ENCODE results near the gene PPM1D. TPM values are rescaled to one million over a fixed set of nuclear protein-coding genes. Genes with fewer than 3 reads are reported as not detected.
"Not testable (repeated sequence)": the region's sequence is repeated elsewhere in the genome, so short reads cannot be mapped to it uniquely, and the experiment has no call there.

PPM1D gene
- total RNA-seq, 1 experiment from 2014 or later: 16.3 TPM

DNA sequence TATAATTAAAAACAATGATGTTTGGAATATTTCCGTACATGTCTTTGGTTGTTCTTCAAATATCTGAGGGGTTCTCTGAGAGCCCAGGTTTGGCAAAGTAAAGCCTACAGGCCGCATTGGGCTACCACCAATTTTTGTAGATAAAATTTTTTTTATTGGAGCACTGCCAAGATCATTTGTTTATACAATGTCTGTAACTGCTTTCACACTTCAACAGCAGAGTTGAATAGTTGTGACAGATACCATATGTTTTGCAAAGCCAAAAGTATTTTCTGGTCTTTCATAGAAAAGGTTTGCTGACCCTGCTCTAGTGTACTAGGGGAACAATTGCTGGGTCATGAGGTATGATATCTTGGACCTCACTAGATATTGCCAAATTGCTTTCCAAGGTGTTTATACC lies 10.5 kb downstream of the PPM1D start:
- in situ Hi-C loops (cut with HindIII; ENCODE audit: low pct_unique_long_range_greater_than_20kb, low sequenced_read_pairs): no loop called here
- DNase-seq (ENCODE audit: low read depth, low spot score): no peak

DNA sequence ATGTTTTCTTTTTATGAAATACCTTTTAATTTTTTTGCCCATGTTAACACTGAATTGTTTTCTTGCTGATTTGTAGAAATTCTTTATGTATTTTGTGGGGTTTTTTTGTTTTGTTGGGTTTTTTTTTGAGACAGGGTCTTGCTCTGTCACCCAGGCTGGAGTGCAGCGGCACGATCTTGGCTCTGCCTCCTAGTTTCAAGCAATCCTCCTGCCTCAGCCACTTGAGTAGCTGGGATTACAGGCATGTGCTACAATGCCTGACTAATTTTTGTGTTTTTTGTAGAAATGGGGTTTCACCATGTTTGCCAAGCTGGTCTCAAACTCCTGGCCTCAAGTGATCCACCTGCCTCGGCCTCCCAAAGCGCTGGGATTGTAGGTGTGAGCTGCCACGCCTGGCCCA lies 11.3 kb downstream of the PPM1D start:
- DNase-seq (ENCODE audit: low read depth, low spot score); in situ Hi-C loops (cut with HindIII; ENCODE audit: low pct_unique_long_range_greater_than_20kb, low sequenced_read_pairs): not testable (repeated sequence)

DNA sequence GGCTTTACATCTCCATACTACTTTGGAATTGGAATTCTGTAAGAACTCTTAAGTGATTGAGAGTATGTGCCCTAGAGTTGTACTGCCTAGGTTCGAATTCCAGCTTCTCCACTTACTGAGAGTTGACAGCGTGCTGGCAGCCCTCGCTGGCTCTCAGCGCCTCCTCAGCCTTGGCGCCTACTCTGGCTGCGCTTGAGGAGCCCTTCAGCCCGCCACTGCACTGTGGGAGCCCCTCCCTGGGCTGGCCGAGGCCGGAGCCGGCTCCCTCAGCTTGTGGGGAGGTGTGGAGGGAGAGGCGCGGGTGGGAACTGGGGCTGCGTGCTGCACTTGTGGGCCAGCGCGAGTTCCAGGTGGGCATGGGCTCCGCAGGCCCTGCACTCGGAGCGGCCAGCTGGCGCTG lies 13.3 kb downstream of the PPM1D start:
- DNase-seq (ENCODE audit: low read depth, low spot score): no peak
- in situ Hi-C loops (cut with HindIII; ENCODE audit: low pct_unique_long_range_greater_than_20kb, low sequenced_read_pairs): no loop called here

DNA sequence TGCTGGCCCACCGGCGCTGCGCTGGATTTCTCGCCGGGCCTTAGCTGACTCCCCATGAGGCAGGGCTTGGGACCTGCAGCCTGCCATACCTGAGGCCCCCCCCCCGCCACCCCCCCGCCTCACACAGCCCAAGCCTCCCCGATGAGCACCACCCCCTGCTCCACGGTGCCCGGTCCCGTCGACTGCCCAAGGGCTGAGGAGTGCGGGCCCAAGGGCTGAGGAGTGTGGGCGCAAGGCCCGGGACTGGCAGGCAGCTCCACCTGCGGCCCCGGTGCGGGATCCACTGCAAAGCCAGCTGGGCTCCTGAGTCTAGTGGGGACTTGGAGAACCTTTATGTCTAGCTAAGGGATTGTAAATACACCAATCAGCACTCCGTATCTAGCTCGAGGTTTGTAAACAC lies 13.8 kb downstream of the PPM1D start:
- DNase-seq (ENCODE audit: low read depth, low spot score); in situ Hi-C loops (cut with HindIII; ENCODE audit: low pct_unique_long_range_greater_than_20kb, low sequenced_read_pairs): not testable (repeated sequence)

DNA sequence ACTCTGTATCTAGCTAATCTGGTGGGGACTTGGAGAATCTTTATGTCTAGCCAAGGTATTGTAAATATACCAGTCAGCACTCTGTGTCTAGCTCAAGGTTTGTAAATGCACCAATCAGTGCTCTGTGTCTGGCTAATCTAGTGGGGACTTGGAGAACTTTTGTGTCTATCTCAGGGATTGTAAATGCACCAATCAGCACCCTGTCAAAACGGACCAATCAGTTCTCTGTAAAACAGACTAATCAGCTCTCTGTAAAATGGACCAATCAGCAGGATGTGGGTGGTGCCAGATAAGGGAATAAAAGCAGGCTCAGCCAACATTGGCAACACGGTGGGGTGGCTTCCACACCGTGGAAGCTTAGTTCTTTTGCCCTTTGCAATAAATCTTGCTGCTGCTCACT lies 14.3 kb downstream of the PPM1D start:
- DNase-seq (ENCODE audit: low read depth, low spot score); in situ Hi-C loops (cut with HindIII; ENCODE audit: low pct_unique_long_range_greater_than_20kb, low sequenced_read_pairs): not testable (repeated sequence)

DNA sequence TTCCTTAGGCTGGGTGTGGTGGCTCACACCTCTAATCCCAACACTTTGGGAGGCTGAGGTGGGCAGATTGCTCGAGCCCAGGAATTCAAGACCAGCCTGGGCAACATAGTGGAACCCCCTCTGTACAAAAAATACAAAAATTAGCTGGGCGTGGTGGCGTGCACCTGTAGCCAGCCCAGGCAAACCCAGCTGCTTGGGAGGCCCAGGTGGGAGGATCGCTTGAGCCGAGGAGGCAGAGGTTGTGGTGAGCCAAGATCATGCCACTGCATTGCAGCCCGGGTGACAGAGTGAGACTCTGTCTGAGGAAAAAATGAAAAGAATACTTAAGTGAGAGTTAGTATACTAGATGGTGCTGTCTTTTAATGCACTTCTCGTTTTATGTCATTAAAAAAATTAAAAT lies 15.1 kb downstream of the PPM1D start:
- no peak for DNase-seq (ENCODE audit: low read depth, low spot score)
- in situ Hi-C loops (cut with HindIII; ENCODE audit: low pct_unique_long_range_greater_than_20kb, low sequenced_read_pairs): no loop called here

DNA sequence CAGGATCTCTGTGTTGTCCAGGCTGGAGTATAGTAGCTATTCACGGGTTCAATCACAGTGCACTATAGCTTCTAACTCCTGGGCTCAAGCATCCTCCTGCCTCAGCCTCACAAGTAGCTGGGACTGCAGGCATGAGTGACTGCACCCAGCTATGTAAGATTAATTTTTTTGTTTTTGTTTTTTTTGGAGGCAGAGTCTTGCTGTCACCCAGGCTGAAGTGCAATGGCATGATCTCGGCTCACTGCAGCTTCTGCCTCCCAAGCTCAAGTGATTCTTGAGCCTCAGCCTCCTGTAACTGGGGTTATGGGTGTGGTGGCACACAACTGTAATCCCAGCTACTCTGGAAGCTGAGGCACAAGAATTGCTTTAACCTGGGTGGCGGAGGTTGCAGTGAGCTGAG lies 15.8 kb downstream of the PPM1D start:
- in situ Hi-C loops (cut with HindIII; ENCODE audit: low pct_unique_long_range_greater_than_20kb, low sequenced_read_pairs): no loop called here
- DNase-seq (ENCODE audit: low read depth, low spot score): no peak

DNA sequence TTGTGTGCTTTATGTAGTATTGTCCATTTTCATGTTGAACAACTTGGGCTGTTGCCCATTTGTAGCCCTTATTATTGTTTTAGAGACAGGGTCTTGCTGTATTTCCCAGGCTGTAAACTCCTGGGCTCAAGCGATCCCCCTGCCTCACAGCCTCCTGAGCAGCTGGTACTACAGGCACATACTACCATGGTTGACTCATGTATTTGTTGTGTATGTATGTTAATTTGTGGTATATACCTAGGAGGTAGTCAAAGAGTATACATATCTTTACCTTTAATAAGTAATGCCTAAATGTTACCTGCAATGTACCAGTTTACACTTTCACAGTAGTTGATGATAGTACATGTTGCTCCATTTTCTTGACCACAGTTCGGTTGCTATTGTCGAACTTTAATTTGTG lies 18.1 kb downstream of the PPM1D start:
- in situ Hi-C loops (cut with HindIII; ENCODE audit: low pct_unique_long_range_greater_than_20kb, low sequenced_read_pairs): no loop called here
- no peak for DNase-seq (ENCODE audit: low read depth, low spot score)

DNA sequence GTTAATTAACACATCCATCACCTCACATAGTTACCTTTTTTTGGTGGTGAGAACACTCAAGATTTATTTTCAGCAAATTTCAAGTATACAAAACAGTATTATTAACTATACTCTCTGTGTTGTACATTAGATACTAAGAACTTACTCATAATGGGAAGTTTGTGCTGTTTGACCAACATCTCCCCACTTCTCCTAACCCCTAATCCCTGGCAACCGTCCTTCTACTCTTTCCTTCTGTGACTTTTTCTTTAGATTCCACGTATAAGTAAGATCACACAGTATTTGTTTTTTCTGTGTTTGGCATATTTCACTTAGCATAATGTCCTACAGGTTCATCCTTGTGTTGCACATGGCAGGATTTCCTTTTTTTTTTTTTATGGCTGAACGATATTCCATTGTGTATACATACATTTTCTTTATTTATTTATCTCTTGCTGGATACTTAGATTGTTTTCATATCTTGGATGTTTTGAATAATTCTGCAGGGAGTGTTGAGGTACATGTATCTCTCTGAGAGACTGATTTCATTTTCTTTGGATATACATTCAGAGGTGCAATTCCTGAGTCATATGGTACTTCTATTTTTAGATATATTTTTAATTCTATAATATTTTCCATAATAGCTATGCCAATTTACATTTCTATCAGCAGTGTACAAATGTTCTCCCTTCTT lies 19.0 kb downstream of the PPM1D start:
- DNase-seq (ENCODE audit: low read depth, low spot score): no peak
- in situ Hi-C loops (cut with HindIII; ENCODE audit: low pct_unique_long_range_greater_than_20kb, low sequenced_read_pairs): no loop called here

DNA sequence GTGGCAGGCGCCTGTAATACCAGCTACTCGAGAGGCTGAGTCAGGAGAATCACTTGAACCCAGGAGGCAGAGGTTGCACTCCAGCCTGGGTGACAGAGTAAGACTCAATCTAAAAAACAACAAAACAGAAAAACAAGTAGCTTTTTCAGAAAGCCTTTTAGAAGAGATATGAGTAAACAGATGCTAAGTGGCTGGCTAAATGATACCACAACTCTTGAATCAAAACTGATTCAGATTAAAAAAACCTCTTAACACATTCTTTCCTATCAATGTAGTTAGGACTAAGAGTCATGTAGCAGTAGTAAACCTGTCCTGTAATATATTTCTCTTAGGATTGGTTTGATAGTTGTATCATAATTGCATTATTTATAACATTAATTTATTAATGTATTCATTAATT lies 23.0 kb downstream of the PPM1D start:
- in situ Hi-C loops (cut with HindIII; ENCODE audit: low pct_unique_long_range_greater_than_20kb, low sequenced_read_pairs): no loop called here
- no peak for DNase-seq (ENCODE audit: low read depth, low spot score)

DNA sequence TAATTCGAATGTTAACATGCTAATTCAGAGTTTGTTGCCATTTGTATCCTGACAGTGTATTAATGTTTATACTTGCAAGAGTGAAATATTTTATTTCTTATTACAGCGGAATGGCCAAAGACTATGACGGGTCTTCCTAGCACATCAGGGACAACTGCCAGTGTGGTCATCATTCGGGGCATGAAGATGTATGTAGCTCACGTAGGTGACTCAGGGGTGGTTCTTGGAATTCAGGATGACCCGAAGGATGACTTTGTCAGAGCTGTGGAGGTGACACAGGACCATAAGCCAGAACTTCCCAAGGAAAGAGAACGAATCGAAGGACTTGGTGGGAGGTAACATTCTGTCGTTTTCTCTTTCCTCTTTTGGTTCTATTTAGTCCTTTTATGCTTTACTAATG lies 23.4 kb downstream of the PPM1D start:
- in situ Hi-C loops (cut with HindIII; ENCODE audit: low pct_unique_long_range_greater_than_20kb, low sequenced_read_pairs): no loop called here
- DNase-seq (ENCODE audit: low read depth, low spot score): no peak

DNA sequence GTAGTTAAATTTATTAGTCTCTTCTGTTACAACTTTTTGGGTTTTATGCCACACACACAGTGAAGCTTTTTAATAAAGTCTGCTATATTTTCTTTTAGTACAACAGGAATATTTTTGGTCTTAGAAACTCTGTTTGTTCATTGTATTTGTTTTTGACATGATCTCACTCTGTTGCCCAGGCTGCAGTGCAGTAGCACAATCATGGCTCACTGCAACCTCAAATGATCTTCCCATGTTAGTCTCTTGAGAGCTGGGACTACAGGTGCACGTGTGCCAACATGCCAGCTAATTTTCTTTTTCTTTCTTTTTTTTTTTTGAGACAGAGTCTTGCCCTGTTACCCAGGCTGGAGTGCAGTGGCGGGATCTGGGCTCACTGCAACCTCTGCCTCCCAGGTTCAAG lies 27.1 kb downstream of the PPM1D start:
- in situ Hi-C loops (cut with HindIII; ENCODE audit: low pct_unique_long_range_greater_than_20kb, low sequenced_read_pairs): no loop called here
- DNase-seq (ENCODE audit: low read depth, low spot score): no peak

DNA sequence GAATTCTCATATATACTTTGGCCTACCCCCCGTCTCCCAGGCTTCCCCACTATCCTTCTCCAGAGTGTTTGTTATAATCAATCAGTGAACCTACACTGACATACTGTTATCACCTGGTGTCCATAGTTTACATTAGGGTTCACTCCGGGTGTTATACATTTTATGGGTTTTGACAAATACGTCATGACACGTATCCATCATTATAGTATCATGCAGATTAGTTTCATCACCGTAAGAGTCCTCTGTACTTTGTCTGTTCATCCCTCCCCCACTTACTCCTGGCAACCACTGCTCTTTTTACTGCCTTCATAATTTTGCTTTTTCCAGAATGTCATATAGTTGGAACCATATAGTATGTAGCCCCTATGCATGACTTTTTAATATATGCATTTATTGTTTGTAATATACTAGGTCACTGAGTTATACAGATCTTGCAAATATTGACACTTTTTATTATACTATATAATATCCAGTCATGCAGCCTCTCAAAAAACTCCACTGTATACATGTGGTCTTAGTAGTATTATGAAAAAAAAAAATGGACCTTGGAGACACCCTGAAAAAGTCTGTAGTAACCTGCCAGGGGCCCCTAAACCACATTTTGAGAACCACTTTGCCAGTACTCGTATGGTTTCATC lies 28.4 kb downstream of the PPM1D start:
- in situ Hi-C loops (cut with HindIII; ENCODE audit: low pct_unique_long_range_greater_than_20kb, low sequenced_read_pairs): no loop called here
- no peak for DNase-seq (ENCODE audit: low read depth, low spot score)

DNA sequence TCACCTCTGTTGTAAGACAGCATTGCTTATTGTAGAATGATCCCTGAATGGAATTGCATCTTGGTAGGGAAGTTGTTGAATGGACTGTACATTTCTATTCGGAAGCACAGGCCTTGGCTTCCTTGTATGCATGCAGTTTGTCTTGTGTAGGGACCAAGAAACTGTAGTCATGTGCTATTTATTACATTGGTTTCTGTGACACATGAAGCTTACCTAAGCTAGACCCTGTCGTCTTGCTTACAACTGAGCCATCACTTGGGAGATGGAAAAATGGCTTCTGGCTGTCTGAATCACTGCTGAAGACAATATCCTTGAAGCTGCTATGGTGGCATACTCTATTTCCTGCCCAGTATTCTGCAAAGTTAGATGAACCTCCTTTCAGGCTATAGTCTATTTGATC lies 29.1 kb downstream of the PPM1D start:
- in situ Hi-C loops (cut with HindIII; ENCODE audit: low pct_unique_long_range_greater_than_20kb, low sequenced_read_pairs): no loop called here
- no peak for DNase-seq (ENCODE audit: low read depth, low spot score)

DNA sequence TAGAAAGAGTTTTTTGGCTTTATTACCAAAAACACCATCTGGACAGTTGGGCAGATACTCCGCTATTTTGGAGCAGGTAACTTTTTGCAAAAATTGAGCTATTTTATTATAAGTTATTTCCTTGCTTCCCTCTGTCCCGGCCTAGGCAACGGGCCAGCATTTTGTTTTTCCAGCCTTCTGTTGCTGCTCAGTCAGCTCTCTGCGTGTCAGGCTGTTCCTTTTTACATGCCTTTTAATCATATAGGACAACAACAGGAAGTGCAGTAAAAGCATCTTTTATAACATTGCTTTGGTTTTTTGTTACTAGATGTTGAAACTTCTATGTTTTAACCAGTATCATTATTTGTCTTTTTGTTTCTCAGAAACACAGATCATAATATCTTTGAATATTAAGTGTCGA lies 30.4 kb downstream of the PPM1D start:
- in situ Hi-C loops (cut with HindIII; ENCODE audit: low pct_unique_long_range_greater_than_20kb, low sequenced_read_pairs): no loop called here

DNA sequence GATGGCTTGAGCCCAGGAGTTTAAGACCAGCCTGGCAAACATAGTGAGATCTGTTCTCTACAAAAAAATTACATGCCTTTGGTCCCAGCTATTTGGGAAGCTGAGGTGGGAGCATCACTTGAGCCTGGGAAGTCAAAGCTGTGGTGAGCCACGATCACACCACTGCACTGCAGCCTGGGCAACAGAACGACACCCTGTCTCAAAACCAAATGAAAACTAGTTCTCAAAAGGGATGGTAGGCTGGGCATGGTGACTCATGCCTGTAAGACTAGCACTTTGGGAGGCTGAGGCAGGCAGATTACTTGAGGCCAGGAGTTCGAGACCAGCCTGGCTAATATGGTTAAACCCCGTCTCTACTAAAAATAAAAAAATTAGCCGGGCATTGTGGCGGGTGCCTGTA lies 31.1 kb downstream of the PPM1D start:
- DNase-seq (ENCODE audit: low read depth, low spot score): no peak
- in situ Hi-C loops (cut with HindIII; ENCODE audit: low pct_unique_long_range_greater_than_20kb, low sequenced_read_pairs): no loop called here

More for the DNA sequence above, 30.4 kb downstream of the PPM1D start:
- DNase-seq (ENCODE audit: low read depth, low spot score): no peak

DNA sequence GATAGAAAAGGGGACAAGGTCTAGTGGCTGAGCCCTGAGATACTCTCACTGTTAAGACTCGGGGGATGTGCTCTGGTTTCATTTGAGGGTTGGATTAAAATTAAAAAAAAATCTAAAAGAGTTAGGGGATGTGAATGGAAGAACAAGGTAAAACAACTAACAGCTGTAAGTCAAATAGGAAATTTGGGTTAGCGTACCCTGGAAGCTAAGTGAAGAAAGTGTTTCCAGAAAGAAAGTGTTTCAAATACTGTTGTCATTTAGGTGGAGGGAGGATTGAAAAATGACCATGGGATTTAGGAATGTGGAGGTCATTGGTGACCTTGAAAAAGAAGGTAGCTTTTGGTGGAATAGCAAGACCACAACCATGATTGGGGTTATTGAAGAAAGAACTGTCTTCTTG lies 37.7 kb downstream of the PPM1D start:
- DNase-seq (ENCODE audit: low read depth, low spot score): no peak
- in situ Hi-C loops (cut with HindIII; ENCODE audit: low pct_unique_long_range_greater_than_20kb, low sequenced_read_pairs): no loop called here

DNA sequence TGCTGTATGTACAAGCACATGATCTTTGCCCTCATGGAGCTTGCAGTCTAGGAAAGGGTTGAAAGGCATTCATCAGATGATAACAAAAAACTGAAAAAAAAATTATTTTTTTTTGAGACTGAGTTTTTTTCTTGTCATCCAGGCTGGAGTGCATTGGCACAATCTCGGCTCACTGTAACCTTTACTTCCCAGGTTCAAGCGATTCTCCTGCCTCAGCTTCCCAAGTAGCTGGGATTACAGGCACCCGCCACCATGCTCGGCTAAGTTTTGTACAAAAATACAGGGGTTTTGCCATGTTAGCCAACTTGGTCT lies 39.0 kb downstream of the PPM1D start:
- DNase-seq (ENCODE audit: low read depth, low spot score): no peak
- in situ Hi-C loops (cut with HindIII; ENCODE audit: low pct_unique_long_range_greater_than_20kb, low sequenced_read_pairs): no loop called here

DNA sequence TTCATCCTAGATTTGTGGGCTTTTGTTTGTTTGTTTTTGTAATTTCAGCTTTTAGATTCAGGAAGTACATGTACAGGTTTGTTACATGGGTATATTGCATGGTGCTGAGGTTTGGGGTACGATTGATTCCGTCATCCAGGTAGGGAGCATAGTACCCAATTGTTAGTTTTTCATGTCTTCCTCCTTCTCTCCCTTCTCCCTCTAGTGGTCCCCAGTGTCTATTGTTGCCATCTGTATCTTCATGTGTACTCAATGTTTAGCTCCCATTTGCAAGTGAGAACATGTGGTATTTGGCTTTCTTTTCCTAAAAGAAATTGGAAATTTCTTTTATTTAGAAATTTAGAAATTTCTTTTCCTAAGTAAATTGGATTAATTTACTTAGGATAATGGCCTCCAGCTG lies 40.5 kb downstream of the PPM1D start:
- peak; percentile 69 for DNase-seq (ENCODE audit: low read depth, low spot score)
- in situ Hi-C loops (cut with HindIII; ENCODE audit: low pct_unique_long_range_greater_than_20kb, low sequenced_read_pairs): no loop called here

DNA sequence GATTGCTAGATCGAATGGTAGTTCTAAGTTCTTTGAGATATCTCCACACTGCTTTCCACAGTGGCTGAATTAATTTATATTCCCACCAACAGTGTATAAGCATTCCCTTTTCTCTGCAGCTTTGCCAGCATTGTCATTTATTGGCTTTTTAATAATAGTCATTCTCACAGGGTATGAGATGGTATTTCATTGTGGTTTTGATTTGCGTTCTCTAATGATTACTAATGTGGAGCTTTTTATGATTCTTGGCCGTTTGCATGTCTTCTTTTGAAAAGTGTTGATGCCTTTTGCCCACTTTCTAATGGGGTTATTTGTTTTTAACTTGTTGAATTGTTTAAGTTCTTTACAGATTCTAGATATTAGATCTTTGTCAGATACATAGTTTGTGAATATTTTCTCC lies 41.1 kb downstream of the PPM1D start:
- no peak for DNase-seq (ENCODE audit: low read depth, low spot score)
- in situ Hi-C loops (cut with HindIII; ENCODE audit: low pct_unique_long_range_greater_than_20kb, low sequenced_read_pairs): no loop called here
